ENCODE measurements around the gene BTRC.

GRCh38 chr10:101579516-101579870 lies 225.5 kb downstream of the BTRC start:
- TF ChIP-seq CTCF (IDR thresholded peaks at IDR 0.05) = no peak
- TF ChIP-seq POLR2A (IDR thresholded peaks at IDR 0.05) = no peak

Data from body of pancreas (tissue), 4 donors.